Type B pancreatic cell (in vitro differentiated cells): Measurements from ENCODE around the gene ATG101. TPM values are rescaled to one million over a fixed set of nuclear protein-coding genes. Genes with fewer than 3 reads are reported as not detected.

Experiments used
- DNase-seq: peaks from one replicate; pipeline ENCODE4 v3.0.0; 2021; ENCODE audit warnings: mixed read lengths; ENCODE audit not compliant: unreplicated experiment; ENCODE audit errors: extremely low spot score
- H3K27ac Mint-ChIP-seq: 2 replicates; pipeline ENCODE4 v1.8.0; 2021; ENCODE audit warnings: mild to moderate bottlenecking, mixed read lengths
- H3K27me3 Mint-ChIP-seq: 2 replicates; pipeline ENCODE4 v1.8.0; 2021; ENCODE audit warnings: mixed read lengths
- H3K36me3 Mint-ChIP-seq: 2 replicates; pipeline ENCODE4 v1.8.0; 2021; ENCODE audit warnings: mixed read lengths
- H3K4me1 Mint-ChIP-seq: one replicate; pipeline ENCODE4 v1.8.0; 2021; ENCODE audit warnings: mixed read lengths; ENCODE audit not compliant: unreplicated experiment
- H3K4me3 Mint-ChIP-seq: 2 replicates; pipeline ENCODE4 v1.8.0; 2021; ENCODE audit warnings: mild to moderate bottlenecking, mixed read lengths
- H3K9me3 Mint-ChIP-seq: 2 replicates; pipeline ENCODE4 v1.8.0; 2021; ENCODE audit warnings: mixed read lengths
- CTCF ChIP-seq: fragments of 200-600 bp; sonication (generic); conservative IDR thresholded peaks from 2 replicates; pipeline ENCODE4 v1.5.0; 2021; ENCODE audit warnings: antibody characterized with exemption, mild to moderate bottlenecking
- total RNA-seq: library from RNA; stranded (reverse); gene quantifications from 2 replicates; pipeline ENCODE4 v1.2.1, GENCODE V29; 2021; ENCODE audit warnings: low replicate concordance

The ATG101 gene
- total RNA-seq, 1 donor from 2014 or later = 35.7 TPM

DNA sequence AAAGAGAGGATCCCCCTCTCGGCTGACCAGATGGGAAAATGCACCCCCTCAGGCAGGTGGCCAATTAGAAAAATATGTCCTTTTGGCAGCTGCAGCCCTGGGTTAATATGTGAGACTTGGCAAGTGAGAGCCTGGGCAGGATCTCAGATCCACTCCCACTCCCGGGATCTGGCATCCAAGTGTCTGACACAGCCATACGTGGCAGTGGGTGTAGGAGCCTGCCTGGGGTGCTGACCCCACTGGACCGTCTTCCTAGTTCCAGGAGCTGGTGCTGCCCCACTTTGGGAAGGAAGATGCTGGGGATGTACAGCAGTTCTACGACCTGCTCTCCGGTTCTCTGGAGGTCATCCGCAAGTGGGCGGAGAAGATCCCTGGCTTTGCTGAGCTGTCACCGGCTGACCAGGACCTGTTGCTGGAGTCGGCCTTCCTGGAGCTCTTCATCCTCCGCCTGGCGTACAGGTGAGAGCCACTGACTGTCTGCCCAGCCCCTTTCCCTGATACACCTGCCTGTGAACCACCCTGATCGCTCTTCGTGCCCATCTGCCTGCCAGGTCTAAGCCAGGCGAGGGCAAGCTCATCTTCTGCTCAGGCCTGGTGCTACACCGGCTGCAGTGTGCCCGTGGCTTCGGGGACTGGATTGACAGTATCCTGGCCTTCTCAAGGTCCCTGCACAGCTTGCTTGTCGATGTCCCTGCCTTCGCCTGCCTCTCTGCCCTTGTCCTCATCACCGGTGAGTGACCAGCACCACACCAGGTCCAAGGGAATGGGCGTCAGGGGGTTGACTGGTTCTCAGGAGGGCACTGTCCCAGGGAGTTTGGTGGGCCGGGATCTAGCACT is 12.8 kb upstream of the ATG101 start:
- peaks cover 2% of the 10 kb centered on the region for H3K4me1 Mint-ChIP-seq
- H3K9me3 Mint-ChIP-seq = no peaks in the 10 kb centered on the region
- TF ChIP-seq CTCF = no peak
- peak; percentile 52 for DNase-seq
- peak overlapping the region; percentile 55 for H3K27ac Mint-ChIP-seq
- no peak overlapping the region for H3K4me3 Mint-ChIP-seq
- H3K27me3 Mint-ChIP-seq = peaks cover 2% of the 10 kb centered on the region
- H3K36me3 Mint-ChIP-seq = no peaks in the 10 kb centered on the region

- DNase-seq = no peak
- Mint-ChIP-seq H3K4me3 (no peak overlapping the region), H3K27ac (peak overlapping the region; percentile 69), H3K4me1 (no peaks in the 10 kb centered on the region), H3K36me3 (no peaks in the 10 kb centered on the region), H3K27me3 (no peaks in the 10 kb centered on the region), H3K9me3 (no peaks in the 10 kb centered on the region)
- TF ChIP-seq CTCF = no peak
Measured at GRCh38 chr12:52057638-52058576, 11.9 kb upstream of the ATG101 start.

- no peaks in the 10 kb centered on the region for H3K36me3 Mint-ChIP-seq
- no peaks in the 10 kb centered on the region for H3K4me1 Mint-ChIP-seq
- no peaks in the 10 kb centered on the region for H3K27me3 Mint-ChIP-seq
- no peak for TF ChIP-seq CTCF
- no peaks in the 10 kb centered on the region for H3K9me3 Mint-ChIP-seq
- peak; percentile 65 for DNase-seq
- H3K27ac Mint-ChIP-seq = peak overlapping the region; percentile 69
- no peak overlapping the region for H3K4me3 Mint-ChIP-seq
Measured at GRCh38 chr12:52058631-52059361, 11.0 kb upstream of the ATG101 start.

DNA sequence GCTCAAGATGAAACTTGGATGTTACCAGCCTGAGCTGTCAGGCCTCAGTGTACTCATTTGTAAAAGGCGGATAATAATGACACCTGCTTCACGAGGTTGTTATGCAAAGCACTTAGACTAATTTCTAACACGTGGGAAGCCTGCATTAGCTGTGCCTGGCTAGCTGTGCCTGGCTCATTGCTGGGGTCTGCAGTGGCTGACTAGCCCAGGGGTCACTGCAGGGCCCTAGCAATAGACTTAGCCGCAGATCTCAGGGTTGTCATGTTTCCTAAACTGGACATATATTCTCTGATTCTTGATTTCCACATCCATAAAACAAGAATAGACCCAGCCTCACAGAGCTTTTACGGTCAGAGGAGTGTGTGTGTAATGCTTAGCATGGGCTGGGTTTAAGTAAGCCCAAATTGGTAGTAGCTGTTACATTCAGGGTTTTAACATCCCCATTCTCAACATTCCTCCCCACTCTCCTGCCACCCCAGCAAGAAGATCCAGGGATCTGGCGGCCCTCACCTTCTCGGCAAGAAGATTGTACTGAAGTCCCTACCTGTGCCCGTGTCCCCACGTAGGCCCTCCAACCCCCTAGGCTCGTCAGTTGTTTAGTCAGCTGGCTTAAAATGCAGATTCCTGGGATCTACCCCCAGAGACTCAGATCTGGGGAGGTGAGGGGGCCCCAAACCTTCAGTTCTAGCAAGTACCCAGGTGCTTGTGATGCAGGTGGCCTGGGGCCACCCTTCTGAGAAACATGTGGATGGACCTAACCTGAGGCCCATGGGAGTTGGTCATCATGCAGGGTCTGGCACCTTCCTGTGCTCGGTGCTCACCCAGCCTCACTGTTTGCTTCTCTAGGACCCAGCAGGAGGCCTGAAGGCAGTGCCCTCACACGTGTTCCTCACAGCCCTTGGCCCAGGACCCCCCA is 9.9 kb upstream of the ATG101 start:
- no peak for TF ChIP-seq CTCF
- H3K36me3 Mint-ChIP-seq = no peaks in the 10 kb centered on the region
- peak overlapping the region; percentile 69 for H3K27ac Mint-ChIP-seq
- H3K27me3 Mint-ChIP-seq = peaks cover 2% of the 10 kb centered on the region
- no peak for DNase-seq
- no peak overlapping the region for H3K4me3 Mint-ChIP-seq
- H3K9me3 Mint-ChIP-seq = no peaks in the 10 kb centered on the region
- H3K4me1 Mint-ChIP-seq = no peaks in the 10 kb centered on the region
